HAP-1 (cell line): ENCODE data around the gene BUD31.

ENCODE experiments used
- DNase-seq, 2 experiments: peaks; one replicate each; pipeline ENCODE4 v3.0.0-alpha.2; 2016 to 2020; ENCODE audit warnings: low spot score in 2 of 2
- H3K27me3 ChIP-seq: fragments of 250-450 bp; sonication (Bioruptor Pico); 2 replicates; pipeline ENCODE4 v1.5.1; 2020; ENCODE audit warnings: low read depth, mild to moderate bottlenecking, moderate library complexity
- H3K36me3 ChIP-seq: fragments of 250-450 bp; sonication (Bioruptor Pico); replicated peaks from 2 replicates; pipeline ENCODE4 v1.5.1; 2020; ENCODE audit warnings: mild to moderate bottlenecking
- H3K4me1 ChIP-seq: fragments of 250-450 bp; sonication (Bioruptor Pico); 2 replicates; pipeline ENCODE4 v1.5.1; 2020; ENCODE audit warnings: mild to moderate bottlenecking
- H3K4me3 ChIP-seq: fragments of 250-450 bp; sonication (Bioruptor Pico); 2 replicates; pipeline ENCODE4 v1.5.1; 2020; ENCODE audit warnings: mild to moderate bottlenecking, moderate library complexity
- H3K9me3 ChIP-seq: fragments of 250-450 bp; sonication (Bioruptor Pico); 2 replicates; pipeline ENCODE4 v1.5.1; 2020; ENCODE audit warnings: mild to moderate bottlenecking, moderate library complexity
- in situ Hi-C: fragments of 300-500 bp; cut with MboI; formaldehyde crosslinking; loops from 3 replicates; pipeline ENCODE4 v1.14.3; 2020; ENCODE audit warnings: low sequenced_read_pairs, inconsistent platforms, mixed read lengths

Gene BUD31

DNA sequence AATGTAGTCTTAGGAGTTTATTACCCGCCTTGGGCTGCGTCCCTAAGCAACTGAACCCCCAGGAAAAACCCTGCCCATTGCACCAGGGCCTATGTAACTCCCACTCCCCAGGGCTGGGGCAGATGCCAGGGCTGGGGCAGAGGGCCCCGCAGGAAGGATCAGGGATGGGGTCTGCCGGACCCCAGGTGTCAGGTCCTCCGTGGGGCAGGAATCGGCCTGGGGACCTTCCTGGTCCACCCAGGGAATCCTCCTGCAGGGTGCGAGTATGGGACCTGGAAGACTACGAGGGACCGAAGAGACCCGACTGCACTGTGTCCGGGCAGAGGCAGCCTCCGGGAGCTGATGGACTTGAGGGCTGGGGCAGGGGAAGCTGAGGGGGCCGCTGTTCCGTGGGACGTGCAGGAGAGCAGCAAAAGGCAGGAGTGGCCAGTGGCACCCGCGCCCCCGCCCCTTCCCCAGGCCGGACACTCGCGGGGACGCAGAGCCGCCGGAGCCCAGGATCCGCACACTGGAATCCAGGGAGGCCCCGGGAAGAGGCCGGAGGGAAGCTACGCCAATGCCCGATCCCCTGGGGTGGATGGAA, 59.7 kb downstream of the BUD31 start:
- in situ Hi-C loops, result no loop called here
- Histone ChIP-seq H3K4me3 (no peak overlapping the region), H3K9me3 (no peaks in the 10 kb centered on the region), H3K27me3 (no peaks in the 10 kb centered on the region), H3K4me1 (peaks cover 3% of the 10 kb centered on the region), H3K36me3 (peaks cover 15% of the 10 kb centered on the region)
- no peak for DNase-seq
